ENCODE data around the gene RYR2. TPM values are rescaled to one million over a fixed set of nuclear protein-coding genes. Genes with fewer than 3 reads are reported as not detected.

RYR2 gene
- total RNA-seq, 1 donor from 2014 or later: 7.8 TPM

DNA sequence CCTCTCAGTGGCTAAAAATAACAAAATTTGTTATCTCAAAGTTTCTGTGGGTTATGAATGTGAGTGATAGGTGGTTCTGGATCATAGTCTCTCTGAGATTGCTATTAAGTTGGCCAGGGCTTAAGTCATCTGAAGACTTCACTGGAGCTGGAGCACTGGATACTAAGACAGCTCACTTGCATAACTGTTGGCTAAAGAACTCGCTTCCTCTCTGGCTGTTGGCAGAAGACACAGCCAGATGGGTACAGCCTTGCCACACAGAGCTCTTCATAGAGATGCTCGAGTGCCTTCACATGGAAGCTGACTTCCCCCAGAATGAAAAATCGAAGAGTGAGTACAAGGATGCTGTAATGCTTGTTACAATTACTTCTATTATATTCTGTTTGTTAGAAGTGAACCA lies 514.9 kb downstream of the RYR2 start:
- Histone ChIP-seq H3K9me3 (no peaks in the 10 kb centered on the region), H3K27me3 (no peaks in the 10 kb centered on the region), H3K36me3 (no peaks in the 10 kb centered on the region), H3K27ac (no peak overlapping the region), H3K4me3 (no peak overlapping the region), H3K4me1 (no peaks in the 10 kb centered on the region)
- TF ChIP-seq, protein P1, sequence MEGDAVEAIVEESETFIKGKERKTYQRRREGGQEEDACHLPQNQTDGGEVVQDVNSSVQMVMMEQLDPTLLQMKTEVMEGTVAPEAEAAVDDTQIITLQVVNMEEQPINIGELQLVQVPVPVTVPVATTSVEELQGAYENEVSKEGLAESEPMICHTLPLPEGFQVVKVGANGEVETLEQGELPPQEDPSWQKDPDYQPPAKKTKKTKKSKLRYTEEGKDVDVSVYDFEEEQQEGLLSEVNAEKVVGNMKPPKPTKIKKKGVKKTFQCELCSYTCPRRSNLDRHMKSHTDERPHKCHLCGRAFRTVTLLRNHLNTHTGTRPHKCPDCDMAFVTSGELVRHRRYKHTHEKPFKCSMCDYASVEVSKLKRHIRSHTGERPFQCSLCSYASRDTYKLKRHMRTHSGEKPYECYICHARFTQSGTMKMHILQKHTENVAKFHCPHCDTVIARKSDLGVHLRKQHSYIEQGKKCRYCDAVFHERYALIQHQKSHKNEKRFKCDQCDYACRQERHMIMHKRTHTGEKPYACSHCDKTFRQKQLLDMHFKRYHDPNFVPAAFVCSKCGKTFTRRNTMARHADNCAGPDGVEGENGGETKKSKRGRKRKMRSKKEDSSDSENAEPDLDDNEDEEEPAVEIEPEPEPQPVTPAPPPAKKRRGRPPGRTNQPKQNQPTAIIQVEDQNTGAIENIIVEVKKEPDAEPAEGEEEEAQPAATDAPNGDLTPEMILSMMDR (IDR thresholded peaks at IDR 0.05): no peak
- intact Hi-C loops (cut with DNase I): no loop called here
- ATAC-seq (no peak), DNase-seq (no peak)

DNA sequence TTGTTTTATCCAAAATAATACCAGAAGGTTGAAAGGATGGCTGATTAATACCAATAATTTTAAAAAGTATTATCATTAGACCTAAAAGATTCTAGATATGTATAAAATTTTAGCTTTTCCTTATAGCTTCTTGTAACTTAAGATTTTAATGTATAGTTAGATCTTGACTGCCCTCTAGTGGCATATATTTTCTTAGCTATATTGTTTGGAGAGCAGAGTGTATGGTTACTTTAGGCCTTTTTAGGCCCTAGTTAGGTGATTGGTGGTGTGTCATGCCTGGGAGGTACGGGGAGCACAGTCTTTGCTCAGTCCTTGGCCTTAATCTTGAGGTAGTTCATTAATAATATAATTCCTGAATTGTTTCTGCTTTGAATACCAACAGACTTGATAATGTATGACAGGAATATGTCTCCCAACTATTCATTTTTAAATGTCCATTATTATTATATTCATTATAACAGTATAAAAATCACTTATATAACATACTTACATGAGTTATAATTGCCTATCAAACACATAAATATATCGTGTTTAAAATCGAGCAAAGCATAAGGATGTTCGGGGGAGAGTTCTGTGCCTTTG lies 520.3 kb downstream of the RYR2 start:
- no peak overlapping the region for H3K4me3 ChIP-seq
- TF ChIP-seq, protein P1 (IDR thresholded peaks at IDR 0.05): peak; percentile 58
- no peaks in the 10 kb centered on the region for H3K27me3 ChIP-seq
- intact Hi-C loops (cut with DNase I): no loop called here
- DNase-seq: no peak
- no peaks in the 10 kb centered on the region for H3K36me3 ChIP-seq
- no peaks in the 10 kb centered on the region for H3K4me1 ChIP-seq
- no peak overlapping the region for H3K27ac ChIP-seq
- H3K9me3 ChIP-seq: no peaks in the 10 kb centered on the region
- ATAC-seq: peak; percentile 60

DNA sequence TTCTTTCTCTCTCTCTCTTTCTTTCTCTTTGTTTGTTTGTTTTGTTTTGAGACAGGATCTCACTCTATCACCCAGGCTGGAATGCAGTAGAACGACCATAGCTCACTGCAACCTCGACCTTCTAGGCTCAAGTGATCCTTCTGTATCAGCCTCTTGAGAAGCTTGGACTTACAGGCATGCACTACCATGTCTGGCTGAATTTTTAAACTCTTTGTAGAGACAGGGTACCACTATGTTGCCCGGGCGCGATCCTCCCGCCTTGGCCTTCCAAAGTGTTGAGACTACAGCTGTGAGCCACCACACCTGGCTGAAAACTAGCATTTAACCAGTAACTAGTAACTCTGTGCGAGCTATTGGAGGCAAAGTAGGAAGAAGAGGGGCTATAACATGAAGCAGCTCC lies 523.3 kb downstream of the RYR2 start:
- no peaks in the 10 kb centered on the region for H3K36me3 ChIP-seq
- ATAC-seq (no peak), DNase-seq (no peak)
- no peaks in the 10 kb centered on the region for H3K9me3 ChIP-seq
- H3K4me1 ChIP-seq: no peaks in the 10 kb centered on the region
- TF ChIP-seq, protein P1 (IDR thresholded peaks at IDR 0.05): no peak
- H3K27me3 ChIP-seq: no peaks in the 10 kb centered on the region
- H3K27ac ChIP-seq: no peak overlapping the region
- H3K4me3 ChIP-seq: no peak overlapping the region
- intact Hi-C loops (cut with DNase I): no loop called here

DNA sequence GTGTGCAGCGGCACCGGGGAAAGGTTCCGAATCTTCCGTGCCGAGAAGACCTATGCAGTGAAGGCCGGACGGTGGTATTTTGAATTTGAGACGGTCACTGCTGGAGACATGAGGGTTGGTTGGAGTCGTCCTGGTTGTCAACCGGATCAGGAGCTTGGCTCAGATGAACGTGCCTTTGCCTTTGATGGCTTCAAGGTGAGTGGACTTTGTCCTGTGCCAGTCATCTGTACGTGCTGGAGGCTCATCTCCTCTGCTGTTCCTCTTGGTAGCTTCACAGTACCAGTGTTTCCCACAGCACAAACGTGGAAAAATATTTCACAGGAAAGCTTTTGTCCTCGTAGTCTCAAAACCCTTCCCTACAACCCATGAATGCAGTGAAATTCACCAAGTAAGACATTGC lies 524.6 kb downstream of the RYR2 start:
- intact Hi-C loops (cut with DNase I): no loop called here
- H3K4me3 ChIP-seq: no peak overlapping the region
- TF ChIP-seq, protein P1 (IDR thresholded peaks at IDR 0.05): no peak

DNA sequence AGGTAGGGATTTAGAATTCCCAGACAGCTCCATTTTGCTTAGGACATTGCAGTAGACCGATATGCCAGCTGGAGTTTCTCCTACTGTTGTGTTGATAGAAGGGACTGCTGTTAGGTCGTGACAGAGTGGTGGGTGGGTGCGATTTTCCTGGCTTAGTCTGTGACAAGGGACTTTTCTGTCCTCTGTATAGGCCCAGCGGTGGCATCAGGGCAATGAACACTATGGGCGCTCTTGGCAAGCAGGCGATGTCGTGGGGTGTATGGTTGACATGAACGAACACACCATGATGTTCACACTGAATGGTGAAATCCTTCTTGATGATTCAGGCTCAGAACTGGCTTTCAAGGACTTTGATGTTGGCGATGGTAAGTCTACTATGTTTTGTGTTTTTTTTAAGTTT lies 527.0 kb downstream of the RYR2 start:
- TF ChIP-seq, protein P1 (IDR thresholded peaks at IDR 0.05): no peak
- Histone ChIP-seq H3K4me1 (no peaks in the 10 kb centered on the region), H3K27me3 (no peaks in the 10 kb centered on the region), H3K9me3 (no peaks in the 10 kb centered on the region), H3K36me3 (no peaks in the 10 kb centered on the region), H3K27ac (no peak overlapping the region), H3K4me3 (no peak overlapping the region)
- intact Hi-C loops (cut with DNase I): no loop called here
- DNase-seq: no peak
- no peak for ATAC-seq

More for the DNA sequence above, 524.6 kb downstream of the RYR2 start:
- DNase-seq (no peak), ATAC-seq (no peak)
- no peaks in the 10 kb centered on the region for H3K36me3 ChIP-seq
- H3K27ac ChIP-seq: no peak overlapping the region
- no peaks in the 10 kb centered on the region for H3K27me3 ChIP-seq
- H3K9me3 ChIP-seq: no peaks in the 10 kb centered on the region
- H3K4me1 ChIP-seq: no peaks in the 10 kb centered on the region

DNA sequence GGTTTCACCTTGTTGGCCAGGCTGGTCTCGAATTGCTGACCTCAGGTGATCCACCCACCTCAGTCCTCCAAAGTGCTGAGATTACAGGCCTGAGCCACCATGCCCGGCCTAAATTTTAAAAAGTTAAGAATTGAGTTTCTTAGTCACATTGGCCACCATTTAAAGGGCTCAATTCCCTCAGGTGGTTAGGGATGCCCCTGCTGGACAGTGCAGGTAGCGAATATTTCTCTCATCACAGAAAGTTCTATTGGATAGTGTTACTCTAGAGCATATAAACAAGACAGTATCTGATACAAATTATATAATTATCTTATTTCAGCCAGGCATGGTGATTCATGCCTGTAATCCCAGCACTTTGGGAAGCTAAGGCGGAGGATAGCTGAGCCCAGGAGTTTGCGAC lies 528.5 kb downstream of the RYR2 start:
- H3K36me3 ChIP-seq: no peaks in the 10 kb centered on the region
- H3K27ac ChIP-seq: no peak overlapping the region
- no peak overlapping the region for H3K4me3 ChIP-seq
- TF ChIP-seq, protein P1 (IDR thresholded peaks at IDR 0.05): no peak
- no peak for DNase-seq
- no peak for ATAC-seq
- no peaks in the 10 kb centered on the region for H3K9me3 ChIP-seq
- no peaks in the 10 kb centered on the region for H3K27me3 ChIP-seq
- intact Hi-C loops (cut with DNase I): no loop called here
- no peaks in the 10 kb centered on the region for H3K4me1 ChIP-seq
